ENCODE data around the gene PRKN.

PRKN gene

DNA sequence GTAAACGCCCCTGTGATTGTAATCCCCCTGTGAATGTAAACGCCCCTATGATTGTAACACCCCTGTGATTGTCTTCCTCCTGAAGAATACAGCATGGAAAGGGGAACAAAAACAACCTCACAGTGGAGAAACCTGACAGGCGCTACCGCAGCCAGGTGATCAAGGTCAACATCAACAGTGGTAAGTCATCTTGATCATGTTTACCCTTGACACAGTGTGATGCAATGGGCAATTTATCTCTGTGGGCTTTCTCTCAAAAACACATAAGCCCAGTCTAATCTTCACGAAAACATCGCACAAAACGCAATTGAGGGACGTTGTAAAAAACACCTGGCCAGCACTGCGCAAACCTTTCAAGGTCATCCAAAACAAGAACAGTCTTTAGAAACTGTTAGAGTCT is 277.2 kb downstream of the PRKN start:
- DNase-seq (ENCODE audit: low read depth in 2 of 2) = no peak

DNA sequence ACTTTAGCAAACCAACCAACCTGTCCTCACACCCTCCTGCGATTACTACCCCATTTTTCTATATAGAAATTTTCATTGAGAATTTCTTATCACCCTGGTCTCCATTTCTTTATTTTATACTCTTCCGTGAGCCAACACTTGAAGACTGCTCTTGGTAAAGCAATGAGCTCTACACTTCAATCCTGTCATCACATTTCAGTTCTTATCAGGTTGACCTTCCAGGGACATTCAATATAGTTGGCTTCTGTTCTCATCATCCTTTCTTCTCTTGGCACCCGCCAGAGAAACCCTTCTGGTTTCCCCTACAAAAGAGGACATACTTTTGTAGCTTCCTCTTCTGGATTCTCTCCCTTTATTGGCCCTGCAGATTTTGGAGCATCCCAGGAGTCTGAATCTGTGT is 279.3 kb downstream of the PRKN start:
- no peak for DNase-seq (ENCODE audit: low read depth in 2 of 2)

DNA sequence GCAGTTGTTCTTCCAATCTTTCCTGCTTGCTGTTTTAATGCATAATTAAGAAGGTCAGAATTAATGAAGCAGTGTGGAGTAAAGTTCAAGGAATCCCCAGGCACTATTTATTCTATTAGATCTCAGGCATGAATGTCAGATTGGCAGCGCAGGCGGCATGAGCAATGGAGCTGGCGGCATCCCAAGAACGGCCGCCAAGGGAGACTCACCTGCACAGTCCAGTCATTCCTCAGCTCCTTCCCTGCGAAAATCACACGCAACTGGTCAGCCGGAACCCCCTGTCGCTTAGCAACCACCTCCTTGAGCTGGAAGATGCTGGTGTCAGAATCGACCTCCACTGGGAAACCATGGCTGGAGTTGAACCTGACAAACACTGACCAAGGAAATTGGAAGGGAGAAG is 284.5 kb downstream of the PRKN start:
- no peak for DNase-seq (ENCODE audit: low read depth in 2 of 2)

DNA sequence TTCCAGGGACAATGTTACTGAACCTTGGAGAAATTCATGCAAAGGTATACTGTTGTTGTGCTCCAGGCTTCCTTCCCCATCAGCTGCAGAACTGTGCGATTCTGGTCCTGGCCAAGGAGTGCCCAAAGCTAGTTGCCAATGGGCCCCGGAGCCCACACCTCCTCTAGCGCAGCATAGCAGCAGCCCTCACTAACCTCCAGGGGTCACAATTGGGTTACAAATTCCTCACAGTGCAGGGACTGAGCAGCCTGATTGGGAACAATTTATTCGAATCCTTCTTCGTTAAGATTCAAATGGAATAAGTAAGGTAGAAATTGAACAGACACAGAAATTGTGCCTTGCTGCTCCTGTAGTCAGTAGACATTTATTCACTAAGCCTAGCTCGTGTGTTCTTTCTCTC is 284.9 kb downstream of the PRKN start:
- no peak for DNase-seq (ENCODE audit: low read depth in 2 of 2)

DNA sequence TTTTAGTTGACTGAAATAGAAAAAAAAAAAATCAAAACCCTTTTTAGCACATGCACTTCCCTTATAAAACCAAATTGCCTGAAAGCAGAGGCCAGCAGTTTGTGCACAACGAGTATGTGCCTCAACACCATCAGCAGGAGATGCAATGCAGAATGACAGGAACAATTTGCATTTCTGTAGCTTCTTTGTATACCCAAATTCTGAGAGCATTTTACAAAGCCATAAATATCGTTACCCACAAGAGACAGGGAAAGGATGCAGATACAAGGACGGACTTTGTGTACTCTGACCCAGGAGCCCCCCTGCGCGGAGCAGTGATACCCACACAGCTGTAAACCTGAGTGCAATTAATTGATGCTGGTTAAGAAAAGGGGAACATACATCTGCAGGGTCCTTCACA is 285.6 kb downstream of the PRKN start:
- DNase-seq (ENCODE audit: low read depth in 2 of 2) = no peak

DNA sequence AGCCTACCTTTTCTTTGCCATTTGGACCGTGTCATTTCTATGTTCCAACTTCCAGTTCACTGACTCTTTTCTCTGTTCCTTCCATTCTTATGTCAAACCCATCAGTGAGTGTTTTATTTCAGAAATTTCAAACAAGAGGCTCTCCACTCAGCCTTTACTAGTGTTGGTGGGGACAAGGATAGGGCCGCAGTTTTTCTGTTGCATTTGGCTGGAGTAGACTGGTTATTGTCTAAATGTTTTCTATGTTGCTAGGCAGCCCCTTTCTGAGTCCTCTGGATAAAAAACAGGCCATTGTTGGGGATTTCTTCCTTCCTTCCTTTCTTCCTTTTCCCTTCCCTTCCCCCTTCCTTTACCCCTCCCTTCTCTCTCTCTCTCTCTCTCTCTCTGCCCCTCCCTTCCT is 288.6 kb downstream of the PRKN start:
- no peak for DNase-seq (ENCODE audit: low read depth in 2 of 2)

DNA sequence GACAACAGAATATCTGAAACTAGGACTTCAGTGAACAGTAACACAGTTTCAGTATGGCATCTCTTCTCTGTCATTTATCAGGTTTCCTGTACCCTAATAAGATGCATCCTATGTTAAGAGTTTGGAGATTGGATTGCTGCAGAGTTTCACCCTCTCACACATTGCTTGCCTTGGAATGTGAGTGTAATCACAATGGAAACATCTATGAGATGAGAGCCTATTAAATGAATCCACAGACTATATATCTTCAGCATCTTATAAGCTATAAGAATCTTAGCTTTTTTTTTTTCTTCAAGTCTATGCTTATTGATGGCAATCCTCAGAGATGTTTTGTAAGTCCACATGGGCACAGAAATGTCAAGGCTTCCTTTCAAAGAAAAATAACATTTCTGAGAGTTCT is 292.5 kb downstream of the PRKN start:
- DNase-seq (ENCODE audit: low read depth in 2 of 2) = no peak

DNA sequence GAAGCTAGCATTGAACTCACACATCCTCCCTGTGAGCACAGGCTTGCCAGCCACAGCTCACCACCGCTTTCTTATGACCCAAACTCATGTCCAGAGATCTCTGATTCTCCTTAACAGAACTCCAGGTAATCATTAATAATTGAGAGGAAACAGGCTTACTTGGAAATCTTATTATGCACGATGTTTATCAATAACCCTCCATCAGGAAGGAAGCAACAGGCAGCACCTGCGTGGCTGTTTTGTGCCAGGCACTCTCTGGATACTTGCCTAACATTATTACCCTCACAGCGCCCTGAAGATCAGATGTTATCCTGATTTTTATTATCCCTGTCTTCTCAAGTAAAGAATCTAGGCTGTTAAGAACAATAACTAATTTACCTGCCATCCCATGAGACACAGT is 306.6 kb downstream of the PRKN start:
- no peak for DNase-seq (ENCODE audit: low read depth in 2 of 2)

DNA sequence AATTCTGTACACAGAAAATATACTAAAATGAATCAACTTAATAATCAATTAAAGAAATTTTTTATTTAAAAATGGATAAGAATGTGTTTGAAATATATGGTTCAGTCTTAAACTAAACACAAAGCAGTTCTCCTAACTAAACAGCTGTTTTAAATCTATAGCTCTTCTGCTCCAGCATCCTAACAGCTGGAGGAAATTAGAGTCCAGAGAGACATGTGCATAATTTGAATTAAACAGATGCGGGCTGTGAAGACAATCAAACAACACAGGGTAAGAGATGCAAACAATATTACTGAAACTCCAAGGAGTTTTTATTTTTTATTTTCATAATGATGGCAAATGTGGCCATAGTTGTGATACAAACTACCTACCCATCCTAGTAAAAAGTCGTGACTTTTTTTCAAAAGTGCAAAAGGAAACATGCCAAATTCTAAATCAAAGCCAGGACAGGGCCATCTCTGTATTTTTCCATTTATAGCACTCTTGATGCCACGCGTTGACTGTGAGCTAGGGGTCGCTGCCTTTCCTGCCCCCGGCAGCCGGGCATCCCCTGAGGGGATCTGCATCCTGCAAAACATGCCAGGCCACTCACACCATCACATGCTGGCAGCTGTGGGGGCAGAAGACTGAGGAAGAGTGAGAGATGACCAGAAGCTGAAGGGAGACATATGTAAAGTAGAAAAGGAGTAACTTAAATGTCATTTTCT is 310.6 kb downstream of the PRKN start:
- DNase-seq (ENCODE audit: low read depth in 2 of 2) = peak; percentile 3 to 8

DNA sequence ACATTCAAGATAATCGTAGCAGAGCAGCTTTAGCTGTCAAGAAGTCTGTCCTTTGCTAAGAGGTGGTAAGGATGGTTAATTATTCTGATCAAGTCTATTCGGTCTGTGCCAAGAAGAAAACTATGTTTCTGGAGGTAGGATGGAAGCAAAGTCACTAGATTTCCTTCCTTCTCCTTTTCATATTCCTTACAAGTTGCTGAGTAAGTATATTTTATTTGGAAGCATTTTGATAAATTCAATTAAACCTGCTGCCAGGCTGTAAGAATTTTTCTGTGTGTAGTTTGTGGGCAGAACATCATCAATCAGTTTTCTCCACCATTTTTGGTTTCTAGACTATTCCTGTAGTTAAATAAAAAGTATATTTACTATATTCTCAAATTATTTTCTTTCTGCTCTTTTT is 311.3 kb downstream of the PRKN start:
- no peak for DNase-seq (ENCODE audit: low read depth in 2 of 2)

DNA sequence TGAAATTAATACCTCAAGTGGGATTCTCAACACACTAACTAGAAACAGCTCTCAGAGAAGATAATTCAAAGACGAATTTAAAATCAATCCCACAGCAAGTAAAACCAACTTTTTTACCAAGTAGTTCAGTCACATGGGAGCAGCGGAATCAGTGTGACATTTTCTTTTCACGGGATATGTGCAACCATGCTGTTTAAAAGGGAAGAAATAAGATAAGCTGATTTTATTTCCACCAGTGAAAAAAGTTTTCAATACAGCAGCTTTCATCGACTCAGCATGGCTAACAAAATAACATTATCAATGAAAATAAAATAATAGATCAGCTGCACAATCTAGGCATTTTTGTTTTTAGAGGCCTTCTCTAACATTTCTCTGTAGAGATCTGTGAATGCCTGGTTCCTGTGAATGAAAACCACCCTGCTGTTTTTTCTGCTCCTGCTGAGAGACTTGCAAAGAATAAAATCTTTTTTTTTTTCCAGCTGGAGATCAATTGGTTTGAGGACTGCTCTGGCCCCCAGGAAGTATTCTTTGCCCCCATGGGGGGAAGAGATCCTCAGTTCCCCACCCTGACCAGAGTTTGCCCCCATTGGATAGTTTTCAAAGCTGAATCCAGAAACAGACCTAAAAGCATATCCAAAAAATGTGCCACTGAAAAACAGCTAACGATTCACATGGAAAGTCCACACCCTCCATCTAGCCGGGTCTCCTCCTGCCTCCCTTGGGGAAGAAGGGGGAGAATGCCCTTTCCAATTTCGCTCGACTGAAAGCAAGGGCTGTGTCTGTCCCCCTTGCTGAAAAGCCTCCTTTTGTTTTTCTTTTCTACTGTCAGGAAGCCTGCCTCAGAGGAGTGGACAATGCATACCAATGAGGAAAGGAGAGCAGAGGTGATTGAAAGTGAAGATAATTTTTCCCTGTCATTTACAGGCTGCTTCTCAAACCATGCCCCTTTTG is 317.6 kb downstream of the PRKN start:
- DNase-seq (ENCODE audit: low read depth in 2 of 2) = no peak

DNA sequence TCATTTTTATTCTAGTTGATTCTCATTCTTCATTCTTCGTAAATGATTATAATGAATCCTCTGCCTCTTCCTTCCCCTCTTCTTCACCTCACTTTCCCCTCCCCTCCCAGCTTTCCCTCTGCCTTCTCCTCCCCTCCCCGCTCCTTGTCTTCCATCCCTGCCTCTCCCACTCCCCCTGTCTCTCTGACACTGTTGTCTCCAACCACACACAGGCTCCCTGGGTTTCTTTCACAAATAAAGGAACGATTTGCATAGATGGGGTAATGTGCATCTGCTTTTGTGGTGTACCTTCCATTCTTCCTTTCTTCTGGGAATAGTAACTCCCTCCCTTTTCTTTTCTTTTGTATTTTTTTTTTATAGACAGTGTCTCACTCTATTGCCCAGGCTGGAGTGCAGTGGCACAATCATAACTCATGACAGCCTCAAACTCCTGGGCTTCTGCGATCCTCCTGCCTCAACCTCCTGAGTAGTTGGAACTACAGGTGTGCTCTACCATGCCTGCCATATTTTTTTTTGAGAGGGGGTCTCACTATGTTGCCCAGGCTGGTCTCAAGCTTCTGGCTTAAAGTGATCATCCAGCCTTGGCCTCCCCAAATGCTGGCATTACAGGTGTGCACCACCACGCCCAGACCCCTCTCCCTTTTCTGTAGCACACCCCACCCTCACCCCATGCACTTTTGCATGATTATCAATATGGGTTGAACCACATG is 318.6 kb downstream of the PRKN start:
- DNase-seq (ENCODE audit: low read depth in 2 of 2) = no peak

DNA sequence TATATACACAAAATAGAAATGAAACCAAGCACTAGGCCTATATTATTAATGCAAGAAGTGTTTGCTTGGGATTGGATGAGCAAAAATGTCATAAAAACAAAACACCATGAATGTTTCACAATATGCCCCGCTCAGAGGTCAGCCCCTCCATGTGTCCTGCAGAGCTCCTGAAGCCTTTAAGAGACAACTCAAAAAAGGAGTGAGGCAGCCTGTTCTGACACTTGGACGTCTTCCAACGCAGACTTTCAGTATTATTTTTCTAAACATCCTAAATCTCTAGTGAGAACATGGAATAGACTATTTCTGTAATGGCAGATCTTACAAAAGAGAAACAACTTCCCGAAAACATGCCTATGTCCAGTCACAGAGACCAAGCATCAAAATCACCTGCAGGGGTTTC is 322.6 kb downstream of the PRKN start:
- DNase-seq (ENCODE audit: low read depth in 2 of 2) = no peak

DNA sequence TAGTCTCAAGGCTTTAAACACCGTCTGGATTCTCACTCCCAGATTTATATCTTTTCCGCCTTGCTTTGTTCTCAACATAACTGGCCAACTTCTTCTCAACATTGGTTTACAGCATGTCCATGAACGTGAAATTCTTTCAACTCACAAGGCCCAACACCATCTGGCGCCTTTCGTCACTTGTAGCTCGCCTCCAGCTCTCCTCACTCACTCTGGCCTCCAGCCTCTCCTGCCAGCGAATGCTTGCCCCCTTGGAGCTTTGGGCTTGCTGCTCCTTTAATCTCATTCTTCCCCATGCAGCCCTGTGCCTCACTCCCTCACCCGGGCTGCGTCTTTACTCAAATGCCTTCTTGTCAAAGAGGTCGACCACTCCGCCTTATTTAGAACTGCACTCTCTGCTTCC is 324.5 kb downstream of the PRKN start:
- DNase-seq (ENCODE audit: low read depth in 2 of 2) = no peak

DNA sequence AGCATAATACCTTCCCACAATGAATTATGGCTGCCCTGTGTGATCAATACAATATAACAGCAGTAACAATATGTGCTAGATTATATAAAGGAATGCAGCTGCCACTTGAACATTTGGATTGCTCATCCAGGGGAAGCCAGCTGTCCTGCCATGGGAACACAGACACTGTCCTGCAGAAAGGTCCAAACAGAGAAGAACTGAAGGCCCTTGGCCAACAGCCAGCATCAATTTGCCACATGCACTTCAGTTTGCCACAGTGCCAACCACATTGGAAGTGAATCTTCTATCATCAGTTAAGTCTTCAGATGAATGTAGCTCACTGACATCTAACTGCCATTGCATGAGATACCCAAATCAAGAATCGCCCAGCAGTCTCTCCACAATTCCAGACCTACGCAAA is 332.4 kb downstream of the PRKN start:
- no peak for DNase-seq (ENCODE audit: low read depth in 2 of 2)

DNA sequence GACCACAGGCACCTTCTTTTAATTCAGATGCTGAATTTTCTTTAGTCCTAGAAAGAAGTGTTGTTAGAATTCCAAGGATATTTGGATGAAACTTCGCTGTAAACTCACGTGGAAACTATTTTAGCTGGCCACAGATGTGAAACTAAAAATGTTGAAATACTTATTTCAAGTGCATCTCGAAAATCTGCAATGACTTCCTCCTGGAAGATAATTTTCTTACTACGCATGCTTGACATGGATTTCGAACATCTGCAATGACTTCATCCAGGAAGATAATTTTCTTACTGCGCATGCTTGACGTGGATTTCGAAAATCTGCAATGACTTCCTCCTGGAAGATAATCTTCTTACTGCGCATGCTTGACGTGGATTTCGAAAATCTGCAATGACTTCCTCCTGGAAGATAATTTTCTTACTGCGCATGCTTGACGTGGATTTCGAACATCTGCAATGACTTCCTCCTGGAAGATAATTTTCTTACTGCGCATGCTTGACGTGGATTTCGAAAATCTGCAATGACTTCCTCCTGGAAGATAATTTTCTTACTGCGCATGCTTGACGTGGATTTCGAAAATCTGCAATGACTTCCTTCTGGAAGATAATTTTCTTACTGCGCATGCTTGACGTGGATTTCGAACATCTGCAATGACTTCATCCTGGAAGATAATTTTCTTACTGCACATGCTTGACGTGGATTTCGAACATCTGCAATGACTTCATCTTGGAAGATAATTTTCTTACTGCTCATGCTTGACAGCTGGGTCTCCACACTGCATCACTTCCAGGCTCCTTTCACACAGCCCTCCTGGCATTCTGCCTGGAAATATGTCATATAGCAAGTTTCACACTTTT is 336.4 kb downstream of the PRKN start:
- DNase-seq (ENCODE audit: low read depth in 2 of 2) = peak; percentile 91 to 93

DNA sequence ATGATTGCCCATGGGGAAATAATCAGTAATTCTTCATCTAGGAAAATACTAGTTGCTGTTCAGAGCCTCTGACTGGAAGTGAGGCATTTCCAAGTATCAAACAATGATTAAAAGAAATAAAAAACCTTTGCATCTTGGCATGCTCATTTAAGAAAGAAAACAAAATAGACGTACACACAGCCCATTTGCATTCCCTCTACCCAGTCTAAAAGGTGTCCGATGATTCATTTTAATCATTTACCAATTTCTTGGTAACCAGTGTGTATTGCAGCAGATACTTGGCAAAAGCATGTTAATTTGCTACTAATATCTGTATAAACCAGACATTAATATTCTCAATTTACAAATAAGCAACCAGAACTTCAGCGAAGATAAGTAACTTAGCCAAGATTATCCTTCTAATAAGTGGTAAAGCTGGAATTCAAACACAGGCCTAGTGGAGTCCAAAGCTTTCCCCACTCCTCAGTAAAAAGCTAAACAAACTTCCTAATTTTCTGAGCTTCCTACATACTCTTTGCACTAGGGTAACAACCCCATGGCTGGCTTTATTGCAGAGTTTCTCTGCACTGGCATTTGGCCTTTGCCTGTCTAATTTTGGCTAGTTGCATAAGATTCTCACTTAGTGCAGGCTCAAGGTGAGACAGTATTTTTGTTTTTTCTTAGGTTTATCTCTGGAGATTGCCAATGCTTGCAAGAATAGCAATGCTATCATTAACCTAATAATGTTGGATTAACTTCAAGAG is 338.1 kb downstream of the PRKN start:
- DNase-seq (ENCODE audit: low read depth in 2 of 2) = no peak

DNA sequence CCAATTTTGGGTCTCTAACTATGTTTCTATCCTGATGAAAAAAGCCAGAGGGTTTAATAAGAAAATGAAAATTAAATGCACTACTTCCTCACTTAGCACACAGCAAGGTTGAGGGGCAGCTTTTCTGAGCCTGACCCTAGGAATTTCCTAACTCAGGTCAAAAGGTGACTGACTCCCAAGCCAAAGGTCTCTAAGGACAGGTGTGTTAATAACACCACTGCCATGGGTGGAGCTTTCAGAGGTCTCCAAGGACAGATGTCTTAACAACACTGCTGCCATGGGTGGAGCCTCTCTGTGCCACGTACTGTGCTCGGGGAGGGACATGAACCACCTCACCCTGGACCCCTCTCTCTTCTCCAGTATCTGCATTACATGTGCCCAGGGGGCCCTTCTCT is 339.2 kb downstream of the PRKN start:
- DNase-seq (ENCODE audit: low read depth in 2 of 2) = no peak

DNA sequence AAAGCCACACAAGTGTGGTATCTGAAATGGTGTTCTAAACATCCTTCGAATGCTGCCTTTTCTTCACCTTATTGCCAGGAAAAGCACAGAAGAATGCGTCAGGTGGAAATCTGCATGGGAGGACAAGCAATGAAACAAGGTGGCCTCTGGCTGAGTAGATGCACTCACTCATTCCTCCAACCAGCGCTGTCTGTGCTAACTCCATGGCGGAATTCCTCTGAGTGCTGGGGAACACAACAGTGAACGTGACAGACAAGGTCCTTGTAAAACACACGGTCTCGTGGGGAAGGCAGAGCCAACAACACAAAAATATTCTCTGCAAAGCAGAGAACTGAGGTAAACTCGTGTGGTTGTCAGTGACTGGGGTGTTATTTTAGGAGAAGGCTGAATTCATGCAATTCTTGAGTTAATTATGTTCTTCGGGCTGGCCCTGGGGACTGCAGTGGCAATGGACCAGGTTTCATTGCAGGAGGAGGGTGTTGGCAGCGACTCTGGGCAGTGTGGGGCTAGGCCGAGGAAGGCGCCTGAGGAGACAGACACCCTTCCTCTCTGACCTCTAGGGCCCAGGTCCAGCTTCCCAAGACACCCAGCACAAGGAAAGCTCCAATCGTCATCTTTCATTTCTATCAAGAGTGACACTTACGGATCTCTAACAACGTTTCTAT is 339.7 kb downstream of the PRKN start:
- no peak for DNase-seq (ENCODE audit: low read depth in 2 of 2)

DNA sequence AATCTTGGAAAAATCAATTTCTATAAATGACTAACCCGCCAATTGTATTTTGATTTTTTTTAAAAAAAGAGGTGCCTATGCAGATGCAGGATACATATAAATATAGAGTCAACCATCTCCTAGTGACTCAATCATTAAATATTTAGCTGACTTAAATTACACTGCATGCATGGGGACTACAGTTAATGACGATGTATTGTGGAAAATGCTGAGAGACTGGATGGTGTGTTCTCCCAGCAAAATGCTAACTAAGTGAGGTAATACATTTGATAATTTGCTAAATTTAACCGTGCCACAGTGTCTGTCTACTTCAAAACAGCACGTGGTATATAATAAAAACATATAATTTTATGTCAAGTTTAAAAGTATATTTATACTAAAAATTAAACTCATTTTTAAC is 341.6 kb downstream of the PRKN start:
- peak; percentile 37 to 48 for DNase-seq (ENCODE audit: low read depth in 2 of 2)
